Neutrophil (primary cell): Measurements from ENCODE around the gene ARFGAP3.

ENCODE experiments used
- H3K27ac ChIP-seq: fragments of 200-600 bp; sonication (generic); 2 replicates; pipeline ENCODE4 v1.5.1; 2016; ENCODE audit warnings: mild to moderate bottlenecking, moderate library complexity
- H3K27me3 ChIP-seq: fragments of 200-600 bp; sonication (generic); 2 replicates; pipeline ENCODE4 v1.6.0; 2016; ENCODE audit warnings: mild to moderate bottlenecking
- H3K36me3 ChIP-seq: fragments of 200-600 bp; sonication (generic); 2 replicates; pipeline ENCODE4 v1.5.1; 2017
- H3K4me1 ChIP-seq, 2 experiments: fragments of 200-600 bp in 1 of 2; sonication (generic) in 1 of 2; 1 replicate in 1 of 2; 2 replicates in 1 of 2; pipeline versions ENCODE4 v1.5.1 to v1.6.1; 2013 to 2016; ENCODE audit warnings: low read depth in 1 of 2, low read length in 1 of 2, mild to moderate bottlenecking in 1 of 2, moderate library complexity in 1 of 2; ENCODE audit not compliant: control insufficient read depth in 1 of 2, insufficient read depth in 1 of 2
- H3K4me3 ChIP-seq, 2 experiments: fragments of 200-600 bp in 1 of 2; sonication (generic) in 1 of 2; 1 replicate in 1 of 2; 2 replicates in 1 of 2; pipeline ENCODE4 v1.5.1; 2013 to 2016; ENCODE audit warnings: low read depth in 1 of 2, low read length in 1 of 2, mild to moderate bottlenecking in 1 of 2, moderate library complexity in 1 of 2
- H3K9me3 ChIP-seq: fragments of 200-600 bp; sonication (generic); 2 replicates; pipeline ENCODE4 v1.5.1; 2016
- CTCF ChIP-seq: fragments of 200-600 bp; sonication (generic); IDR thresholded peaks from 2 replicates; pipeline ENCODE4 v1.5.1; 2016; ENCODE audit warnings: antibody characterized with exemption

Gene ARFGAP3

DNA sequence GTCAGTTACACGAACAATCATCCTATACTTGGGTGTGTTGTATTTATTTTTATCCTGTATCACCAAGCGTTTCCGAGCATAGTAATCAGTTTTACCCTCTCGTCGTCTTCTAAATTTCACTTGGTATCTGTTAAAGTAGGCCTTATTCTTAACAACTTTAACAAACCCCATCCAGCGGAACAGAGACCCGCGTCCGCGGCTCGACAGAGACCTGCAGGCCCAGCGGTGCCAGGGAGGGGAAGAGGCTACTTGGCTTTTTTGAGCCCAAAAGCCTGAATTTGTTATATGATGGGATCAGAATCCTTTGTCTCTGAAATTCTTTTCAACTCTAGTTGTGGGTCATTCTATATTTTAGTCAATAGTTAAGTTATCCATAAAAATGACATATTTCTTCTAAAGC, 79.9 kb downstream of the ARFGAP3 start:
- H3K27me3 ChIP-seq: no peaks in the 10 kb centered on the region
- no peak overlapping the region for H3K27ac ChIP-seq
- TF ChIP-seq CTCF: no peak
- H3K9me3 ChIP-seq: no peaks in the 10 kb centered on the region
- peaks cover 3 to 4% of the 10 kb centered on the region in 2 experiments for H3K4me1 ChIP-seq
- H3K4me3 ChIP-seq: no peak overlapping the region
- H3K36me3 ChIP-seq: no peaks in the 10 kb centered on the region

- no peaks in the 10 kb centered on the region for H3K4me1 ChIP-seq
- no peak for TF ChIP-seq CTCF
- no peaks in the 10 kb centered on the region for H3K36me3 ChIP-seq
- no peak overlapping the region for H3K4me3 ChIP-seq
- H3K9me3 ChIP-seq: no peaks in the 10 kb centered on the region
- H3K27ac ChIP-seq: no peak overlapping the region
- H3K27me3 ChIP-seq: no peaks in the 10 kb centered on the region
These were observed 83.9 kb downstream of the ARFGAP3 start for GRCh38 chr22:42773167-42773566.

DNA sequence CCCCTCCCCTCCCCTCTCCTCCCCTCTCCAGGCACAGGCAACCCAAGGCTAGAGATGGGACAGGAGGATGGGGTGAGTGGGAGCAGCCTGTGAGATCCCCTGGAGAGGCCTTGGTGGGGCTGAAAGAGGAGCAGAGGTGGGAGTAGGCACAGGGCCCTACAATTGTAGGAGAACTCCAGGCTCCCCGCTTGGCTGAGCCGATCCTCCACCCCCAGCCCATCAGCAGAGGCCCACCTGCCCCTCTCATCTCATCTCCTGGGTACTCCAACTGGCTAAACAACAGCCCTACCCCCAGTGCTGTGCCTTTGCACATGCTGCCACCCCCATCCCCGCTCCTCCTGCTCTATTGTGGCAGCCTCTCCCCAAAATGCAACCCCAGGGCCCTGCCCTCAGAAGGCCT, 84.4 kb downstream of the ARFGAP3 start:
- Histone ChIP-seq H3K4me1 (no peaks in the 10 kb centered on the region), H3K9me3 (no peaks in the 10 kb centered on the region), H3K4me3 (no peak overlapping the region), H3K27me3 (no peaks in the 10 kb centered on the region), H3K27ac (no peak overlapping the region), H3K36me3 (no peaks in the 10 kb centered on the region)
- TF ChIP-seq CTCF: no peak

- Histone ChIP-seq H3K4me3 (no peak overlapping the region), H3K27me3 (no peaks in the 10 kb centered on the region), H3K4me1 (no peaks in the 10 kb centered on the region), H3K36me3 (no peaks in the 10 kb centered on the region), H3K27ac (no peak overlapping the region), H3K9me3 (no peaks in the 10 kb centered on the region)
- no peak for TF ChIP-seq CTCF
These were observed 86.0 kb downstream of the ARFGAP3 start for GRCh38 chr22:42770941-42771647.

DNA sequence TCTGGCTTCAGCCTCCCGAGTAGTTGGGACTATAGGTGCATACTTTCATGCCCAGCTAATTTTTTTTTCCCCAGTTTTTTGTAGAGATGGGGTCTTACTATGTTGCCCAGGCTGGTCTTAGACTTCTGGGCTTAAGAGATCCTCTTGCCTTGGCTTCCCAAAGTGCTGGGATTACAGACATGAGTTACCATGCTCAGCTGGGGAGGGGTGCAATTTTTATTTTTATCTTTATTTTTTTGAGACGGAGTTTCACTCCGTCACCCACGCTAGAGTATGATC, 86.7 kb downstream of the ARFGAP3 start:
- H3K4me1 ChIP-seq: no peaks in the 10 kb centered on the region
- H3K9me3 ChIP-seq: no peaks in the 10 kb centered on the region
- no peak overlapping the region for H3K4me3 ChIP-seq
- H3K27ac ChIP-seq: no peak overlapping the region
- no peak for TF ChIP-seq CTCF
- no peaks in the 10 kb centered on the region for H3K27me3 ChIP-seq
- H3K36me3 ChIP-seq: no peaks in the 10 kb centered on the region
